Choroid plexus epithelial cell (primary cell): ENCODE data around the gene NRXN3.

Source experiments
- DNase-seq: peaks from one replicate; pipeline ENCODE4 v3.0.0-alpha.2; 2010; ENCODE audit warnings: low read depth
- H3K4me3 ChIP-seq: 2 replicates; pipeline ENCODE4 v1.5.1; 2011; ENCODE audit warnings: low read depth, mild to moderate bottlenecking, control low read depth, low read length, moderate library complexity
- TF ChIP-seq, protein P1 (sequence below): conservative IDR thresholded peaks from 2 replicates; pipeline ENCODE4 v1.5.1; 2011; ENCODE audit warnings: low read depth, mild to moderate bottlenecking, control low read depth, inconsistent platforms, low read length, moderate library complexity

Gene NRXN3

DNA sequence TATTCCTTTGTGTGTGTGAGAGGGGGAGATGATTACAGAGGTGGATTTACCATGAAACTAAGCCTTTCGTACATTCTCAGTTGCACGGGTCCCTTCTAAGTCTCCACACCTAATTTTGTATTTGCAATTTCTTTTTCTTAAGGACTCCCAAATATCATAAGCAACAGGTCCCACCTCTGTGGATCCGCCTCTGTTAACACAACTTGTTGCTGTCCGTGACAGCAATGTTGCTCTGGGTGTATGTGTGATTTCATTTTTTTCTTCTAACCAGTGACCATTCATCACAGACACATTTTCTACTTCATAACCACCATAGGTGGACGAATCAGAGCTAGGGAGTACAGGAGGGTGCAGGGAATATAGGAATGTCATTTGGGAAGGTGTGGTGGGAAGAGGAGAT is 81.1 kb downstream of the NRXN3 start:
- TF ChIP-seq, protein P1, sequence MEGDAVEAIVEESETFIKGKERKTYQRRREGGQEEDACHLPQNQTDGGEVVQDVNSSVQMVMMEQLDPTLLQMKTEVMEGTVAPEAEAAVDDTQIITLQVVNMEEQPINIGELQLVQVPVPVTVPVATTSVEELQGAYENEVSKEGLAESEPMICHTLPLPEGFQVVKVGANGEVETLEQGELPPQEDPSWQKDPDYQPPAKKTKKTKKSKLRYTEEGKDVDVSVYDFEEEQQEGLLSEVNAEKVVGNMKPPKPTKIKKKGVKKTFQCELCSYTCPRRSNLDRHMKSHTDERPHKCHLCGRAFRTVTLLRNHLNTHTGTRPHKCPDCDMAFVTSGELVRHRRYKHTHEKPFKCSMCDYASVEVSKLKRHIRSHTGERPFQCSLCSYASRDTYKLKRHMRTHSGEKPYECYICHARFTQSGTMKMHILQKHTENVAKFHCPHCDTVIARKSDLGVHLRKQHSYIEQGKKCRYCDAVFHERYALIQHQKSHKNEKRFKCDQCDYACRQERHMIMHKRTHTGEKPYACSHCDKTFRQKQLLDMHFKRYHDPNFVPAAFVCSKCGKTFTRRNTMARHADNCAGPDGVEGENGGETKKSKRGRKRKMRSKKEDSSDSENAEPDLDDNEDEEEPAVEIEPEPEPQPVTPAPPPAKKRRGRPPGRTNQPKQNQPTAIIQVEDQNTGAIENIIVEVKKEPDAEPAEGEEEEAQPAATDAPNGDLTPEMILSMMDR, result no peak
- H3K4me3 ChIP-seq, result no peak overlapping the region
- DNase-seq, result no peak

DNA sequence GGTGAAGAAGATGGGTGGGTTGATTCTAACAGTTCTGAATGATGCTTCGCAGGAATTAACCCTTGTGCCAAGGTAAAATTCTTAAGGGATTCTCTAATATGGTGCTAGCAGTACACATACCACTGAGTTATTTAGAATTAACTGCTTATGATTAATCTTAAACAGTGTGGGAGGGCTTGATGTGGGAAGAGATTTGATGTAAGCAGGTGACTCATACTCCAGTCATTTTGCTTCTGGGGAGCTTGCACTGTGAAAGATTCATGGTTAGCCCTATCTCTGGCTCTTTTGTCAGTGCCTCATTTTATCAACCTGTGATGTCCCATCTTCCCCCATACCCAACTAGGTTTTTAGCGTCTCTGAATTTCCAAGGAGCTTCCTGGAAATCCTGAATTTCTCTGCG is 83.8 kb downstream of the NRXN3 start:
- peak; percentile 39 for DNase-seq

DNA sequence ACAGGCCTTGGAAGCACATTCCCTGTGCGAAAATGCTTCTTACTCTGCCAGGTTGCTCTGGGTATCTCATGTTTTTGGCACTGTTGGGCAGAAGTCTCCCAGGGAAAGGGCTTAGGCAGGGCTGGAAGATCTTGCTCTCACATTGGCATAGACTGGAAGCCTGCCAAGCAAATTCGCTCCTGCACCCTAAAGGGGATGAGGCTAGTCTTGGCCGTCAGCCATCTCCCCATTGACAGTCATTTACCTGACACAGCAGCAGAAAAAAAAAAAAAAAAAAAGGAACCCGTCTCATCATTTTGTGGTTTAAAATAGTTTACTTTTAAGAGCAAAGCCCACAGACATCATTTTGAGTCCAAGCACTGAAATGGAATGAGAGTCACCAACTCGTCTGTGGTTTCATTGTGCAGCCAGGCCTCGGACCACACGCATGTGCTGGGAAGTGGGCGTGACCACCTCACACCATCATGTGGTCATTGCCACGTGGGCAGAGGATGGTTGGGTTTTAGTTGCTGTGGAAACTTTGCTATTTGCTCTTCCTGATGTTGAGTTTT is 84.8 kb downstream of the NRXN3 start:
- H3K4me3 ChIP-seq, result no peak overlapping the region
- TF ChIP-seq, protein P1, result no peak
- no peak for DNase-seq

More for the DNA sequence above, 83.8 kb downstream of the NRXN3 start:
- TF ChIP-seq, protein P1, result no peak
- H3K4me3 ChIP-seq, result no peak overlapping the region

DNA sequence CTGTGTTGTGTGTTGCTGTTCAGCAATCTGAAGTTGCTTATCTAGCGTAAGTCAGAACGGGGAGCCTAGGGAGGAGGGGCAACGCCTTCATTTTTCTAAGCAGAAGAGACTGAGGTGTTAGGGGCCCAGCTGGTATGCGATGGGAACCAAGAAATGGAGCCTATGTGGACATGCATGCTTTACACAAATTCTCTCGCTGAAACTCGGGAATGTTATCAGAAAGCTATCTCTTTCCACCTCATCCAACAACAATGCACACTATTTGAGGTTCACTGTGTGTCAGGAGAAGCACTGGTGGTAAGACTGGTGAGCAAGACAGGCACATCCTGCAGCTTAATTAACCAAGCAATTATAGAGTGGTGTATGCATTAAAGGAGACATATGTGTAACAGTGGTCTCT is 89.7 kb downstream of the NRXN3 start:
- TF ChIP-seq, protein P1, result no peak
- no peak for DNase-seq
- H3K4me3 ChIP-seq, result no peak overlapping the region

DNA sequence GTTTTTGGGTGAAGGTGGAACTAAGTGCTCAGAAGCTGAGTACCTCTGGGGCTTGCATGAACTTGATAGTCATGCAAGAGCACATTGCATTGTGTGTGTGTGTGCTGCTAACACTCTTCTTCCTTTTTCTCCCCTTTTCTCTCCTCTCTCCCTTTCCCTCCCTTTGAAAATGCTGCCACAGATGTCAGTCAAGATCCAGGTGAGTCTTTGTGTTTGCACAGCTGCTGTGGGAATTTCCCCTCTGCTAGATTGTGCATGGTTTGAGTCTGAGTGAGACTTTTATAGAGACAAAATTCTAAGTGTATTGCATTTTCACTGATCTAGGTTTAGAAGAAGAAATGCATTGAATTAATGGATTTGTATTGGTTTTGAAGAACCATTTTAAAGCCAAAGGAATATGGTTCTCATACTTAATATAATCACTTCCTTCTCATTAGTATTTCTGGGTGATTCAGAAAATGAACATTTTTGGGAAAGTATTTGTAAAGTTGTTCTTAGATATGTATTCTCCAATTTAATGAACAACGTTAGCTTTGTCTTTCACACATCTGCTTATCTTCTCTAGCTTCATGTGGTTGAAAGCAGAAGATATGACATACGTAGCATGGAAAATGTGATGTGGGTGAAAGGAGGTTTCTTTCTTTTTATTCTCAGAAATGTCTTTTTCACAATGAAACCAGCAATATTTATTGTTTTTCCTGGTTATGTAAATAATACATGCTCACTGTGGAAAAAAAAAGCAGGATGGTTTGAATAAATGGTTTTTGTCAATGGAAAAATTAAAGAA is 108.5 kb downstream of the NRXN3 start:
- TF ChIP-seq, protein P1, result no peak
- H3K4me3 ChIP-seq, result no peak overlapping the region
- no peak for DNase-seq

DNA sequence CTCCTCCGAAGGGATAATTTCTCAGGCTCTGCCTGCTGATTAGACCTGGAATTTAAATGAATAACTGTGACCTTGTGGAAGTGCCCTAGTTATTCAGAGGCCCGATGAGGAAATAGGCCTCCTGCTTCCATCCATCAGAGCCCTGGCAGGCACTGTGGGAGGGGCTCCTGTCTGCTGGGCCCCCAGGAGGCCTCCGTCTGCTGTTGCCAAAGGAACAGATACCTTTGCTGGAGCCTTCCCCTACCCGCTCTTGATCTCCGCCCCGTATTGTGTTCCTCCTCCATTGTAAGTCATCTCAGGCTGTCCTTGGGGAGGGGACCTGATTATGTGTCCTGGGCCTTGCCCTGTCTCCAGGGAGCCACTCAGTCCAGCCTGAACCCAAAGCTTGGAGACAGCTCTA is 112.3 kb downstream of the NRXN3 start:
- DNase-seq, result no peak
- TF ChIP-seq, protein P1, result no peak
- H3K4me3 ChIP-seq, result no peak overlapping the region

DNA sequence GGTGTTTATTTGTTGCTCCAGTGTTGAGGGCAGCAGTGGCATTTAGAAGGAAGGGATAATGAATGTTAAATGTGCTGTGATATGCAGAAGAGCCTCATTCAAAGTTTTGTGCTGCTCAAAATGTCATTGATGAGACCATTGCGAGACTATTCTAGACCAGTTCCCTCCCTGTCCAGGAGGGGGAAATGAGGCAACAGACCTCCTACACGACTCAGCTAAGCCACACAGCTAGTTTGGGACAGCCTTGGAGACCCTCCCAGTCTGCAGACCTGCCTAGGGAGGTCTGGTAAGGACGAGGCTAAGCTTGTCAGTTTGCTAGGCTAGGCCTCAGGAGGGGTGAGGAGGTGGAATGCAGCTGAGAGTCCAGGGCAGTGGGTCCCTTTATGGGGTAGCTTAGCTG is 116.0 kb downstream of the NRXN3 start:
- no peak for DNase-seq
- TF ChIP-seq, protein P1, result no peak
- no peak overlapping the region for H3K4me3 ChIP-seq
